HepG2 (cell line): Measurements from ENCODE around the gene FGF14. TPM values are rescaled to one million over a fixed set of nuclear protein-coding genes. Genes with fewer than 3 reads are reported as not detected.

Source experiments
- ATAC-seq: fragments of 200-7000 bp; cut with Tn5 transposase; 3 replicates; pipeline ENCODE4 v1.9.1; 2020; ENCODE audit warnings: mild to moderate bottlenecking, moderate library complexity
- BruUV-seq: library from RNA; stranded (reverse); fragments of 400-500 nt; replicated peaks from 2 replicates; lab custom pipeline; 2021; lab: Mats Ljungman, UMichigan
- CTCF ChIA-PET: fragments of 300-600 bp; formaldehyde crosslinking; extraction: SDS; loops from one replicate; lab custom pipeline; 2021; ENCODE audit warnings: low total read pairs, inconsistent platforms, low intra/inter-chr PET ratio; lab: Yijun Ruan, JAX
- POLR2A ChIA-PET: fragments of 350-600 bp; sonication (Branson Sonifier 250); formaldehyde crosslinking; loops from one replicate; lab custom pipeline; 2020; ENCODE audit warnings: antibody characterized with exemption, inconsistent platforms; lab: Yijun Ruan, JAX
- DNase-seq: peaks from one replicate; pipeline ENCODE4 v3.0.0-alpha.2; 2015; ENCODE audit warnings: low spot score
- FAIRE-seq: peaks from 3 replicates; lab custom pipeline; 2011; peaks lifted over from hg19 to GRCh38; lab: Jason Lieb, UNC
- H2AFZ ChIP-seq: one replicate; pipeline ENCODE4 v1.6.1; 2011; ENCODE audit warnings: low read length, inconsistent platforms
- H3K27ac ChIP-seq: fragments of 300-600 bp; 3 replicates; pipeline ENCODE4 v1.8.0; 2011; ENCODE audit warnings: mixed run types, mild to moderate bottlenecking, mixed read lengths, low read length, inconsistent platforms; ENCODE audit not compliant: insufficient read depth; ENCODE audit errors: extremely low read length
- H3K27me3 ChIP-seq, 2 experiments: fragments of 200-600 bp in 1 of 2; 2 replicates in 1 of 2; 3 replicates in 1 of 2; pipeline versions ENCODE4 v1.6.0 to v1.8.0; 2011; ENCODE audit warnings: low read length in 2 of 2, mild to moderate bottlenecking in 2 of 2, moderate library complexity in 2 of 2, inconsistent platforms in 1 of 2; ENCODE audit not compliant: insufficient read depth in 2 of 2, control insufficient read depth in 1 of 2
- H3K36me3 ChIP-seq, 2 experiments: fragments of 200-600 bp in 1 of 2; replicated peaks in 1 of 2; 2 replicates in 1 of 2; 3 replicates in 1 of 2; pipeline versions ENCODE4 v1.5.1 to v1.8.0; 2011; ENCODE audit warnings: low read length in 2 of 2, inconsistent platforms in 1 of 2; ENCODE audit not compliant: insufficient read depth in 2 of 2, control insufficient read depth in 1 of 2
- H3K4me1 ChIP-seq: 2 replicates; pipeline ENCODE4 v1.5.1; 2012; ENCODE audit warnings: low read length, inconsistent platforms; ENCODE audit not compliant: insufficient read depth
- H3K4me2 ChIP-seq: 2 replicates; pipeline ENCODE4 v1.6.0; 2011; ENCODE audit warnings: low read depth, low read length, inconsistent platforms
- H3K4me3 ChIP-seq, 3 experiments: fragments of 200-600 bp in 1 of 3; sonication (generic), shearing (Covaris generic) in 1 of 3; replicated peaks in 1 of 3; 2 replicates each; pipeline ENCODE4 v1.5.1; 2011 to 2016; ENCODE audit warnings: low read length in 3 of 3, inconsistent platforms in 2 of 3, low read depth in 2 of 3, mild to moderate bottlenecking in 2 of 3, control low read depth in 1 of 3, mixed read lengths in 1 of 3; ENCODE audit not compliant: insufficient read depth in 1 of 3
- H3K79me2 ChIP-seq: one replicate; pipeline ENCODE4 v1.6.1; 2011; ENCODE audit warnings: low read length, inconsistent platforms; ENCODE audit not compliant: insufficient read depth
- H3K9ac ChIP-seq: 2 replicates; pipeline ENCODE4 v1.6.0; 2011; ENCODE audit warnings: mild to moderate bottlenecking, low read depth, low read length, inconsistent platforms; ENCODE audit not compliant: insufficient read depth
- H3K9me3 ChIP-seq: 2 replicates; pipeline ENCODE4 v1.5.1; 2012; ENCODE audit warnings: mild to moderate bottlenecking, low read length
- H4K20me1 ChIP-seq: 2 replicates; pipeline ENCODE4 v1.6.0; 2011; ENCODE audit warnings: inconsistent platforms, mild to moderate bottlenecking, low read length, moderate library complexity; ENCODE audit not compliant: insufficient read depth
- AKAP8 ChIP-seq: sonication (generic); formaldehyde crosslinking; IDR thresholded peaks from 2 replicates; pipeline ENCODE4 v1.5.1; 2020; ENCODE audit warnings: mild to moderate bottlenecking, missing genetic modification reagents
- ISL2 ChIP-seq: sonication (generic); formaldehyde crosslinking; IDR thresholded peaks from 2 replicates; pipeline ENCODE4 v1.5.0; 2020; ENCODE audit warnings: missing genetic modification reagents
- NR2C2 ChIP-seq: sonication (generic); formaldehyde crosslinking; IDR thresholded peaks from 2 replicates; pipeline ENCODE4 v1.4.0; 2020; ENCODE audit warnings: missing genetic modification reagents, mild to moderate bottlenecking, moderate library complexity, borderline replicate concordance
- RAD21 ChIP-seq: fragments of 450-650 bp; formaldehyde crosslinking; IDR thresholded peaks from 2 replicates; pipeline ENCODE4 v1.5.0; 2020; ENCODE audit warnings: mild to moderate bottlenecking
- SIN3B ChIP-seq: fragments of 150-350 bp; IDR thresholded peaks from 2 replicates; pipeline ENCODE4 v1.6.1; 2014; ENCODE audit warnings: low read length
- ZNF34 ChIP-seq: sonication (generic); formaldehyde crosslinking; IDR thresholded peaks from 2 replicates; pipeline ENCODE4 v1.4.0; 2020; ENCODE audit warnings: mild to moderate bottlenecking, missing genetic modification reagents, borderline replicate concordance
- ZNF562 ChIP-seq: sonication (generic); formaldehyde crosslinking; IDR thresholded peaks from 2 replicates; pipeline ENCODE4 v1.8.0; 2022; ENCODE audit warnings: missing genetic modification reagents, borderline replicate concordance
- ZNF878 ChIP-seq: sonication (generic); formaldehyde crosslinking; IDR thresholded peaks from 2 replicates; pipeline ENCODE4 v1.8.1; 2023; ENCODE audit warnings: mild to moderate bottlenecking, missing genetic modification reagents, moderate library complexity
- WGBS: methylation state at CpG from one replicate; pipeline ENCODE4 v1.1.6; 2017; ENCODE audit warnings: low lambda C conversion rate; 5-methylcytosine and 5-hydroxymethylcytosine counted together
- in situ Hi-C: cut with HindIII; loops from 2 replicates; pipeline ENCODE4 v1.10.0; 2017; ENCODE audit warnings: low pct_unique_long_range_greater_than_20kb; ENCODE audit not compliant: extremely low pct_ligation_motif_present
- intact Hi-C: fragments of 100-400 bp; cut with micrococcal nuclease; formaldehyde crosslinking; loops from one replicate; pipeline ENCODE4 v1.10.0; 2022; ENCODE audit not compliant: unreplicated experiment
- polyA plus RNA-seq, 8 experiments: library from polyadenylated mRNA; depleted of rRNA in 3 of 8; stranded (reverse) in 7 of 8; unstranded in 1 of 8; fragments of >200 nt; fragmentation: Illumina TruSeq in 4 of 8; extraction: Trizol in 4 of 8; gene quantifications; 2 replicates each; pipeline versions ENCODE4 v1.2.1 to v1.2.3, GENCODE V29; 2011 to 2016; ENCODE audit warnings: low read depth in 4 of 8, missing spikeins in 1 of 8, mixed read lengths in 1 of 8; ENCODE audit not compliant: insufficient read depth in 1 of 8
- total RNA-seq, 5 experiments: library from RNA; depleted of rRNA; stranded (reverse); fragments of >200 nt; fragmentation: Illumina TruSeq; extraction: Trizol; gene quantifications; 2 replicates each; pipeline ENCODE4 v1.2.3, GENCODE V29; 2016; ENCODE audit warnings: low read depth in 1 of 5
- TF ChIP-seq, protein P1 (sequence below): sonication (generic); formaldehyde crosslinking; conservative IDR thresholded peaks from 2 replicates; pipeline ENCODE4 v1.8.0; 2022; ENCODE audit warnings: mild to moderate bottlenecking, moderate library complexity, missing genetic modification reagents

The FGF14 gene
- total and polyA plus RNA-seq, 2 of the 13 experiments (the other 11 are each of a cell fraction or from before 2014, with no cell fraction given) = not detected

GRCh38 chr13:101752432-101752831 lies 649.4 kb downstream of the FGF14 start (continued):
- TF ChIP-seq, protein P1, sequence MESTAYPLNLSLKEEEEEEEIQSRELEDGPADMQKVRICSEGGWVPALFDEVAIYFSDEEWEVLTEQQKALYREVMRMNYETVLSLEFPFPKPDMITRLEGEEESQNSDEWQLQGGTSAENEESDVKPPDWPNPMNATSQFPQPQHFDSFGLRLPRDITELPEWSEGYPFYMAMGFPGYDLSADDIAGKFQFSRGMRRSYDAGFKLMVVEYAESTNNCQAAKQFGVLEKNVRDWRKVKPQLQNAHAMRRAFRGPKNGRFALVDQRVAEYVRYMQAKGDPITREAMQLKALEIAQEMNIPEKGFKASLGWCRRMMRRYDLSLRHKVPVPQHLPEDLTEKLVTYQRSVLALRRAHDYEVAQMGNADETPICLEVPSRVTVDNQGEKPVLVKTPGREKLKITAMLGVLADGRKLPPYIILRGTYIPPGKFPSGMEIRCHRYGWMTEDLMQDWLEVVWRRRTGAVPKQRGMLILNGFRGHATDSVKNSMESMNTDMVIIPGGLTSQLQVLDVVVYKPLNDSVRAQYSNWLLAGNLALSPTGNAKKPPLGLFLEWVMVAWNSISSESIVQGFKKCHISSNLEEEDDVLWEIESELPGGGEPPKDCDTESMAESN = no peak

GRCh38 chr13:101751488-101751887 lies 650.4 kb downstream of the FGF14 start:
- in situ Hi-C loops = loop anchor here (25.0 kb wide), 1 partner anchor 614 kb away; no protein-coding TSS in a partner anchor

DNA sequence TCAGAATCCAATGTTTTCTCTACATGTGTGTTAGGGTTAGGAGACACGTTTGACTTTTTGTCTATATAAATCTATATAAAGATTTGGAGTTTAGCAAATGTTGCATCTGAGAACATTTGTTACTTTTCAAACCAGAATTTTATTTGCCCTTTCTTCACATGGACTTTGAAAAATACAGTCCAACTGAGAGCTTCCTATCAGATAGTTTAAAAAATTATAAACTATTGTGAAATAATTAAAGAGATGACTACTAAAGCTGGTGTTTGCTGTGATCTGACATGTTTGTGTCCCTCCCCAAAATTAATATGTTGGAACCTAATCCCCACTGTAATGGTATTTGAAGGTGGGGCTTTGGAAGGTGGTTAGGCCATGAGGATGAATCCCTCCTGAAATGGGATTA lies 652.3 kb downstream of the FGF14 start:
- Histone ChIP-seq H4K20me1 (no peaks in the 10 kb centered on the region), H3K27me3 (no peaks in the 10 kb centered on the region), H3K36me3 (no peaks in the 10 kb centered on the region), H3K9me3 (no peaks in the 10 kb centered on the region), H3K9ac (no peak overlapping the region), H3K4me2 (no peak overlapping the region), H3K4me1 (no peaks in the 10 kb centered on the region), H3K79me2 (no peaks in the 10 kb centered on the region), H3K27ac (no peak overlapping the region), H3K4me3 (no peak overlapping the region), H2AFZ (no peak overlapping the region)
- ChIA-PET POLR2A (no interaction called here), CTCF (no interaction called here)
- TF ChIP-seq AKAP8 (no peak), ZNF562 (no peak), NR2C2 (CRISPR knock-in tag) (no peak), ZNF34 (CRISPR knock-in tag) (no peak), SIN3B (no peak), ZNF878 (CRISPR knock-in tag) (no peak)
- intact Hi-C loops = no loop called here
- in situ Hi-C loops = no loop called here
- ATAC-seq = no peak
- no peak for FAIRE-seq
- no peak for DNase-seq
- 0% methylated on average over 1 of the region's 1 CpG for WGBS
- no TSS peak for BruUV-seq

More at GRCh38 chr13:101751488-101751887, 650.4 kb downstream of the FGF14 start:
- no peak overlapping the region for H3K9ac ChIP-seq
- H3K4me1 ChIP-seq = no peaks in the 10 kb centered on the region
- no peak overlapping the region for H3K4me2 ChIP-seq
- CTCF ChIA-PET = no interaction called here
- no peak for FAIRE-seq
- no TSS peak for BruUV-seq
- H3K27me3 ChIP-seq = no peaks in the 10 kb centered on the region; a peak in 1 of 5 replicates
- no peak overlapping the region for H3K27ac ChIP-seq
- no peak overlapping the region for H2AFZ ChIP-seq
- H3K4me3 ChIP-seq = no peak overlapping the region
- 9% methylated on average over 3 of the region's 3 CpGs for WGBS
- TF ChIP-seq RAD21 (CRISPR knock-in tag) (no peak), ISL2 (CRISPR knock-in tag) (no peak)
- TF ChIP-seq, all 625 proteins: peak for 0
- Histone ChIP-seq H3K36me3 (no peaks in the 10 kb centered on the region), H4K20me1 (no peaks in the 10 kb centered on the region), H3K9me3 (no peaks in the 10 kb centered on the region), H3K79me2 (no peaks in the 10 kb centered on the region)
- POLR2A ChIA-PET = no interaction called here
- intact Hi-C loops = no loop called here
- no peak for DNase-seq
- ATAC-seq = no peak
